Effector memory CD4-positive, alpha-beta T cell (primary cell): ENCODE measurements around the gene LAMA2.

Experiments used
- DNase-seq, 3 donors: peaks; one replicate each; pipeline ENCODE4 v3.0.0-alpha.2; 2020
- H3K27ac ChIP-seq: 2 replicates; pipeline ENCODE4 v1.7.0; 2013; ENCODE audit warnings: mild to moderate bottlenecking, low read length, moderate library complexity; ENCODE audit not compliant: insufficient read depth, poor library complexity, severe bottlenecking
- H3K27me3 ChIP-seq: replicated peaks from 2 replicates; pipeline ENCODE4 v1.7.0; 2013; ENCODE audit warnings: mild to moderate bottlenecking, low read length; ENCODE audit not compliant: insufficient read depth, control insufficient read depth, poor library complexity, severe bottlenecking
- H3K36me3 ChIP-seq: 2 replicates; pipeline ENCODE4 v1.7.0; 2013; ENCODE audit warnings: mild to moderate bottlenecking, low read length, moderate library complexity; ENCODE audit not compliant: control insufficient read depth, insufficient read depth
- H3K4me1 ChIP-seq: 2 replicates; pipeline ENCODE4 v1.7.0; 2013; ENCODE audit warnings: low read length, mild to moderate bottlenecking; ENCODE audit not compliant: control insufficient read depth, insufficient read depth, poor library complexity, severe bottlenecking
- H3K4me3 ChIP-seq: 2 replicates; pipeline ENCODE4 v1.7.0; 2013; ENCODE audit warnings: low read length, low read depth, mild to moderate bottlenecking; ENCODE audit not compliant: insufficient read depth, poor library complexity, severe bottlenecking
- H3K9me3 ChIP-seq: 2 replicates; pipeline ENCODE4 v1.7.0; 2013; ENCODE audit warnings: mild to moderate bottlenecking, low read length, moderate library complexity; ENCODE audit not compliant: control insufficient read depth

The LAMA2 gene

GRCh38 chr6:128892079-128892478 is 9.1 kb downstream of the LAMA2 start:
- H3K27me3 ChIP-seq: no peaks in the 10 kb centered on the region
- no peak overlapping the region for H3K27ac ChIP-seq
- H3K4me1 ChIP-seq: no peaks in the 10 kb centered on the region
- no peaks in the 10 kb centered on the region for H3K36me3 ChIP-seq
- H3K4me3 ChIP-seq: no peak overlapping the region
- no peak for DNase-seq
- no peaks in the 10 kb centered on the region for H3K9me3 ChIP-seq

GRCh38 chr6:128899341-128900050 is 16.6 kb downstream of the LAMA2 start:
- no peak overlapping the region for H3K27ac ChIP-seq
- no peaks in the 10 kb centered on the region for H3K4me1 ChIP-seq
- no peaks in the 10 kb centered on the region for H3K9me3 ChIP-seq
- H3K27me3 ChIP-seq: no peaks in the 10 kb centered on the region
- no peak for DNase-seq
- H3K36me3 ChIP-seq: no peaks in the 10 kb centered on the region
- no peak overlapping the region for H3K4me3 ChIP-seq

GRCh38 chr6:128903715-128904114 is 20.8 kb downstream of the LAMA2 start:
- Histone ChIP-seq H3K4me3 (no peak overlapping the region), H3K27me3 (no peaks in the 10 kb centered on the region), H3K36me3 (no peaks in the 10 kb centered on the region), H3K4me1 (no peaks in the 10 kb centered on the region), H3K27ac (no peak overlapping the region), H3K9me3 (no peaks in the 10 kb centered on the region)
- no peak for DNase-seq

- no peaks in the 10 kb centered on the region for H3K36me3 ChIP-seq
- no peak overlapping the region for H3K4me3 ChIP-seq
- H3K9me3 ChIP-seq: no peaks in the 10 kb centered on the region
- no peak for DNase-seq
- H3K27ac ChIP-seq: no peak overlapping the region
- no peaks in the 10 kb centered on the region for H3K4me1 ChIP-seq
- H3K27me3 ChIP-seq: no peaks in the 10 kb centered on the region
Observed at GRCh38 chr6:128914051-128914450, 31.1 kb downstream of the LAMA2 start.

GRCh38 chr6:128918886-128919285 is 35.9 kb downstream of the LAMA2 start:
- Histone ChIP-seq H3K4me3 (no peak overlapping the region), H3K27me3 (no peaks in the 10 kb centered on the region), H3K9me3 (no peaks in the 10 kb centered on the region), H3K36me3 (no peaks in the 10 kb centered on the region), H3K27ac (no peak overlapping the region), H3K4me1 (no peaks in the 10 kb centered on the region)
- no peak for DNase-seq

GRCh38 chr6:128919412-128920180 is 36.7 kb downstream of the LAMA2 start:
- Histone ChIP-seq H3K4me3 (no peak overlapping the region), H3K27me3 (no peaks in the 10 kb centered on the region), H3K9me3 (no peaks in the 10 kb centered on the region), H3K4me1 (no peaks in the 10 kb centered on the region), H3K36me3 (no peaks in the 10 kb centered on the region), H3K27ac (no peak overlapping the region)
- DNase-seq: no peak

- no peaks in the 10 kb centered on the region for H3K9me3 ChIP-seq
- no peak for DNase-seq
- H3K4me3 ChIP-seq: no peak overlapping the region
- H3K4me1 ChIP-seq: no peaks in the 10 kb centered on the region
- no peaks in the 10 kb centered on the region for H3K36me3 ChIP-seq
- H3K27ac ChIP-seq: no peak overlapping the region
- H3K27me3 ChIP-seq: no peaks in the 10 kb centered on the region
Observed at GRCh38 chr6:128925765-128926164, 42.8 kb downstream of the LAMA2 start.

- no peak overlapping the region for H3K27ac ChIP-seq
Observed at GRCh38 chr6:128929869-128930268, 46.9 kb downstream of the LAMA2 start.

GRCh38 chr6:128930321-128930720 is 47.4 kb downstream of the LAMA2 start:
- Histone ChIP-seq H3K4me3 (no peak overlapping the region), H3K27me3 (no peaks in the 10 kb centered on the region), H3K4me1 (no peaks in the 10 kb centered on the region), H3K9me3 (no peaks in the 10 kb centered on the region), H3K36me3 (no peaks in the 10 kb centered on the region), H3K27ac (no peak overlapping the region)
- DNase-seq: no peak

More at GRCh38 chr6:128929869-128930268, 46.9 kb downstream of the LAMA2 start:
- H3K27me3 ChIP-seq: no peaks in the 10 kb centered on the region
- no peak overlapping the region for H3K4me3 ChIP-seq
- no peaks in the 10 kb centered on the region for H3K4me1 ChIP-seq
- DNase-seq: no peak
- no peaks in the 10 kb centered on the region for H3K9me3 ChIP-seq
- H3K36me3 ChIP-seq: no peaks in the 10 kb centered on the region

GRCh38 chr6:128932061-128932460 is 49.1 kb downstream of the LAMA2 start:
- H3K4me3 ChIP-seq: no peak overlapping the region
- H3K27ac ChIP-seq: no peak overlapping the region
- no peaks in the 10 kb centered on the region for H3K4me1 ChIP-seq
- no peak for DNase-seq
- H3K27me3 ChIP-seq: no peaks in the 10 kb centered on the region
- H3K36me3 ChIP-seq: no peaks in the 10 kb centered on the region
- no peaks in the 10 kb centered on the region for H3K9me3 ChIP-seq
